Effector CD4-positive, alpha-beta T cell (primary cell): Measurements from ENCODE around the gene EFHD1.
"Not testable (repeated sequence)": the region's sequence is repeated elsewhere in the genome, so short reads cannot be mapped to it uniquely, and the experiment has no call there.

ENCODE experiments used
- DNase-seq: peaks from one replicate; pipeline ENCODE4 v3.0.0-alpha.2; 2020

Gene EFHD1

GRCh38 chr2:232697059-232697806 lies 63.8 kb downstream of the EFHD1 start, which contains the start of gene GIGYF2:
Gene GIGYF2 (plus strand): TSS chr2:232697331. CDS start chr2:232735198, 37,867 bp downstream.
- peak; percentile 85 for DNase-seq

GRCh38 chr2:232697807-232698110 lies 64.4 kb downstream of the EFHD1 start:
- no peak for DNase-seq

GRCh38 chr2:232698556-232699091 lies 65.2 kb downstream of the EFHD1 start:
- DNase-seq: no peak

- DNase-seq: no peak
Measured at GRCh38 chr2:232699110-232699509, 65.7 kb downstream of the EFHD1 start.

GRCh38 chr2:232700154-232700553 lies 66.8 kb downstream of the EFHD1 start:
- no peak for DNase-seq

- DNase-seq: no peak
Measured at GRCh38 chr2:232707076-232707475, 73.7 kb downstream of the EFHD1 start.

- DNase-seq: no peak
Measured at GRCh38 chr2:232713505-232713904, 80.1 kb downstream of the EFHD1 start.

- DNase-seq: no peak
Measured at GRCh38 chr2:232714969-232715368, 81.6 kb downstream of the EFHD1 start.

DNA sequence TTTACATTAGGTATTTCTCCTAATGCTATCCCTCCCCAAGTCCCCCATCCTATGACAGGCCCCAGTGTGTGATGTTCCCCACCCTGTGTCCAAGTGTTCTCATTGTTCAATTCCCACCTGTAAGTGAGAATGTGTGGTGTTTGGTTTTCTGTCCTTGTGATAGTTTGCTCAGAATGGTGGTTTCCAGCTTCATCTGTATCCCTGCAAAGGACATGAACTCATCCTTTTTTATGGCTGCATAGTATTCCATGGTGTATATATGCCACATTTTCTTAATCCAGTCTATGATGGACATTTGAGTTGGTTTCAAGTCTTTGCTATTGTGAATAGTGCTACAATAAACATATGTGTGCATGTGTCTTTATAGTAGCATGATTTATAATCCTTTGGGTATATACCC lies 86.7 kb downstream of the EFHD1 start:
- DNase-seq: not testable (repeated sequence)

DNA sequence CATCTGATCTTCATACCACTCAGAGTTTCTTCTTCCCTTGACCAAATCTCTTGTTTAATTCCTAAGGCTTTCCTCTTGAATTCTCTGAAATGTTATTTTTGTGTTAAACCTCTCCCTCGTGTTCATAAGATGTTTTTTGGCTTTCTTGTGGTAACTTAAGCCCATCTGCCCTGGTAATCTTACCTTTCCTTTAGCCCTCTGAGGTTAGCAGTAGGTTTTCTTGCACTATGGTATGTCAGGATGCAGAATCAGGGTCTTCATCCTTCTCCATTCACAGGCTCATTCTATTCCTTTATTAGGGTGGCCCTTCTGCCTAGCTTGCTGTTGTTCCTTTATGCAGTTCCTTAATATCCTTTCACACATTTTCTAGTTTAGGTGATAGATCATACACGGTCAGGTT lies 87.9 kb downstream of the EFHD1 start:
- DNase-seq: no peak

DNA sequence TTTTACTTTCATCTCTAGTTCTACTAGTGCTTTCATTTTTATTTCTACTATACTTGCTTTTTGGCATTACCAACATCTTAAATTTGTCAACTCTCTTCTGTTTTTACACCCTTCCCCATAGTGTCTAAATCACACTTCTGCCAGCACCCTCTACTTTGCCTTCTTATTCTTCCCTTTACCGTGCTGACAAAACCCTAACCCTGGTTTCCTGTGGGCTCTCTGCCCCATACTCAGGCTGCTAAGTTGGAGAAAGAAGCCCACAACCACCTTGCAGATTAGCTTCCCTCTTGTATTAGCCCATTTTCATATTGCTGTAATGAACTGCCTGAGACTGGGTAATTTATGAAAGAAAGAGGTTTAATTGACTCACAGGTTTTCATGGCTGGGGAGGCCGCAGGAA lies 88.5 kb downstream of the EFHD1 start:
- no peak for DNase-seq

DNA sequence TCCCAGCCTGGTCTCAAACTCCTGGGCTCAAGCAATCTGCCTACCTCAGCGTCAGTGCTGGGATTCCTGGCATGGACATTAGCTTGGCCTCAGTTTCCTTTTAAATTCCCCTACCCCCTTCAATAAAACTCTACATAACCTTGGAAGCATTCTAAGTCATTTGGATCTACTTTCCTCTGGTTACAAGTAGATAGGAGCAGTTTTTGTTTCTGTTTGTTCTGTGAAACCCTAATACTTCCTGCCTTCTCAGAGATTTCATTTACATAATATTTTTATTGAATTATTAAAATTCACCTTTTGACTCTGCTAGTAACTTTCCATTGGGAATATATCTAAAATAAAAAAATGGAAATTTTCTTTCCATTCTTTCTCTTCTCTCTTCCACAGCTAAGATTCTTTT lies 89.6 kb downstream of the EFHD1 start:
- no peak for DNase-seq

DNA sequence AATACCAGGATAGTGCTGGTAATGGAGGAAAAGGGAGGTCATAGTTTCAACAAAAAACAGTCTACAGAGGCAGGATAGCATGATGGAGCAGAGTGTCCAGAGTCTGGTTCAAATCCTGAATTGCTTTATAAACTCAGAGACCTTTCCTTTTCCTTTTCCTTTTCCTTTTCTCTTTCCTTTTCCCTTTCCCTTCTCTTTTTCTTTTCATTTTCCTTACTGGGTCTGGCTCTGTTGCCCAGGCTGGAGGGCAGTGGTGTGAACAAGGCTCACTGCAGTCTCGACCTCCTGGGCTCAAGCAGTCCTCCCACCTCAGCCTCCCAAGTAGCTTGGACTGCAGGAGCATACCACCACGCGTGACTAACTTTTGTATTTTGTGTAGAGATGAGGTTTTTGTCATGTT lies 95.4 kb downstream of the EFHD1 start:
- no peak for DNase-seq

- no peak for DNase-seq
Measured at GRCh38 chr2:232731470-232731869, 98.1 kb downstream of the EFHD1 start.
